Esophagus muscularis mucosa (tissue), 3 donors: Measurements from ENCODE around the gene HK2.

ENCODE experiments used
- CTCF ChIP-seq, 3 experiments: fragments of 200-600 bp in 2 of 3; fragments of 450-650 bp in 1 of 3; sonication (generic) in 2 of 3; IDR thresholded peaks; one replicate each; pipeline ENCODE4 v1.5.1; 2017 to 2019; ENCODE audit warnings: antibody characterized with exemption in 3 of 3, mild to moderate bottlenecking in 2 of 3, moderate library complexity in 1 of 3
- POLR2A ChIP-seq: fragments of 450-650 bp; IDR thresholded peaks from one replicate; pipeline ENCODE4 v1.6.1; 2017; ENCODE audit warnings: antibody characterized with exemption, moderate library complexity, mild to moderate bottlenecking, low read depth
- POLR2AphosphoS5 ChIP-seq, 2 donors: sonication (generic); formaldehyde crosslinking; IDR thresholded peaks; one replicate each; pipeline ENCODE4 v1.6.1; 2017; ENCODE audit warnings: antibody characterized with exemption in 2 of 2

GRCh38 chr2:74845217-74845751 is 11.4 kb downstream of the HK2 start:
- no peak for TF ChIP-seq POLR2A
- no peak for TF ChIP-seq CTCF (IDR thresholded peaks at IDR 0.05)
- peak; percentile 47 to 60 for TF ChIP-seq POLR2AphosphoS5 (IDR thresholded peaks at IDR 0.05)
